SU-DHL-6 (cell line): ENCODE measurements around the gene RPS3.

Experiments
- CTCF ChIP-seq: fragments of 200-600 bp; sonication (generic); IDR thresholded peaks from one replicate; pipeline ENCODE4 v1.5.1; 2017; ENCODE audit warnings: antibody characterized with exemption, mild to moderate bottlenecking, low read length, moderate library complexity; ENCODE audit not compliant: insufficient read depth, poor library complexity, severe bottlenecking
- EZH2phosphoT487 ChIP-seq: fragments of 200-600 bp; sonication (generic), shearing (Covaris generic); conservative IDR thresholded peaks from 2 replicates; pipeline ENCODE4 v1.6.1; 2018; ENCODE audit warnings: mild to moderate bottlenecking, antibody characterized with exemption, low read length, moderate library complexity, mixed read lengths

DNA sequence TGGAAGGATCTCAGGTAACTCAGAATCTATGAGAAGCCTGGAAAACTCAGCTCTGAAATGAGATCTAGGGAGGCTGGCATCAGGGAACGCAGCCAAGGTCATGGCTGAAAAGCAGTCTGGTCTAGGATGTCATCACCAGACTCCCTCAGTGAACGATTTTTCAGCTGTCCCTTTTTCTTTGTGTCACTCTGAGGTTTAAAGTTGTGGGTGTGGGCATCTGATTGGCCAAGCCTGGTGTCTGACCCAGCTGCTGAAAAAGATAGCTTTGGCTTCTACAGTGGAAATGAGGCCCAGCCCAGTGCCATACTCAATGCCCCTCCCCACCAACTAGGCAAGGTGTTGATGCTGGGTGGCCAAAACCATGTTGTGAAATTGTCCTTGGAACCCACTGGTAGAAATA is 14.5 kb downstream of the RPS3 start:
- TF ChIP-seq CTCF (no peak), EZH2phosphoT487 (no peak)
